GM18517 (cell line): Measurements from ENCODE around the gene RSBN1L.
"Not testable (repeated sequence)": the region's sequence is repeated elsewhere in the genome, so short reads cannot be mapped to it uniquely, and the experiment has no call there.

Source experiments
- ATAC-seq: cut with Tn5 transposase; IDR thresholded peaks from one replicate; pipeline ENCODE4 v1.9.1; 2021; ENCODE audit warnings: mild to moderate bottlenecking, moderate library complexity; ENCODE audit not compliant: unreplicated experiment

Gene RSBN1L

DNA sequence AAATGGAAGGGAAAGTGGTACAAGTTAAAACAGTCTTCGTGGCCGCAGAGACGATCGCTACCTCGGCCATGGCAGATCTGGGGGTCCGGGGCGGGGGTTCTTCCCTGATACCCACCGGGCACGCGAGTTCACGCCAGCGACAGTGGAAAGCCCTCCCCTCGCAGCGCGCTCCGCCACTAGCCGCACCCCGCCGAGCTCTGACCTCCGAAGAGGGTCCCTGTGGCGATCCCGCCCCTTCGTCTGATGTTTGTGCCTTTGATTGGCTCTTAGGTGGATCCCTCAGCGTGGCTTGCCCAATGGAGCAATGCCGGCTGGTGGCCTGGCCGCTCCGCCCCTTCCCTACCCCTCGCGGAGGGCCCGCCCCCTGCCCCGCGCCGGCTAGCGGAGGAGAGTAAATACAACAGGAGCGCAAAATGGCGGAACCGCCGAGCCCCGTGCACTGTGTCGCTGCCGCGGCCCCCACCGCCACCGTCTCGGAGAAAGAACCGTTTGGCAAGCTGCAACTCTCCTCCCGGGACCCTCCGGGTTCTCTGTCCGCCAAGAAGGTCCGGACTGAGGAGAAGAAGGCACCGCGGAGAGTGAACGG is at the start of gene RSBN1L:
Gene RSBN1L, plus strand, starts transcription at position 403 of the 586 bp plus-strand sequence. Its CDS starts 11 bp downstream, at position 414.
- ATAC-seq, result peak; percentile 93

DNA sequence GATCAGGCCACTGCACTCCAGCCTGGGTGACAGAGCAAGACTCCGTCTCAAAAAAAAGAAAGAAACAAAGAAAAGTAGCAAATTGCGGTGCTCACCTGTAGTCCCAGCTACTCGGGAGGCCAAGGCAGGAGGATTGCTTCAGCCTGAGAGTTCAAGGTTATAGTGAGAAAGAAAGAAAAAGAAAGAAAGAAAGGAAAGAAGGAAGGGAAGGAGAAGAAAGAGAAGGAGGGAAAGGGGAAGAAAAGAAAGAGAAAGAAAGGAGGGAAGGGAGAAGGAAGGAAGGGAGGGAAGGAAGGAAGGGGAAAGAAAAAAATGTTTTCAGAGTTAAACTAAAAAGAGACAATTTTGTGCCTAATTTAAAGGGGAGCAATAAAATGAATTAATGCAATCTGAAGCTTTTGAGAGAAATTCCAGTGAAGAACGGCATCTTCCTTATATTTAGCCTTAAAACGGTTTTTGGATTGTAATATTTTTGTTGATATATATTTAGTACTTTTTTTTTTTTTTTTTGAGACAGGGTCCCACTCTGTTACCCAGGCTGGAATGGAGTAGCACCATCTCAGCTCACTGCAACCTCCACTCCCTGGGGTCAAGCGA is 47.4 kb upstream of the RSBN1L start:
- ATAC-seq, result no peak

DNA sequence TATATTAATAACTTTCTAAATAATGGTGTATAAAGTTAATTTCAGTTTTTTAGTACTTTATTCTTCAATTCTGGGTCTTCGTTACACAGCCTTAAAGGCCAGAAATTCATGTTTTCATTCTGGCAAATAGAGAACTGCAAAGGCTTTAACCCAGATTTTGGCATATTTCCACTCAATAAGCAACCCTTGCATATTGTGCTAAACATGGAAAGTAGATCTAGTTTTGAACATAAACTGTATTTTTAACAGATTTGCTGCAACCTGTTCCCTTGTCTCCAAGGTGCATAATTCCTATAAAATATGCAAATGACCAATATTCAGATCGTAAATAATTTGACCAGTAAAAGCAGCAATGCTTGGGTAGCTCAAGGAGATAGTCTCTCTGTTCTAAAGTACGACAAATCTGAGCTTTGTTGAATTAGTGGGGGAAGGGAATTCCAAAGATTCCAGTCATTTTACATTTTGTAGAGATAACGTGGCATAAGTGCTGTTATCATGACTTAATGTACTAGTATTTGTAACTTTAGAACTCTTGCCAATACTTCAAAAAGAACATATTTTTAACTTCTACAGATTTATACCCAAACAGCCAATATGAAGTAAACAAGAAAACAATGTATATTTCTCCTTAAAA is 46.4 kb upstream of the RSBN1L start:
- no peak for ATAC-seq

DNA sequence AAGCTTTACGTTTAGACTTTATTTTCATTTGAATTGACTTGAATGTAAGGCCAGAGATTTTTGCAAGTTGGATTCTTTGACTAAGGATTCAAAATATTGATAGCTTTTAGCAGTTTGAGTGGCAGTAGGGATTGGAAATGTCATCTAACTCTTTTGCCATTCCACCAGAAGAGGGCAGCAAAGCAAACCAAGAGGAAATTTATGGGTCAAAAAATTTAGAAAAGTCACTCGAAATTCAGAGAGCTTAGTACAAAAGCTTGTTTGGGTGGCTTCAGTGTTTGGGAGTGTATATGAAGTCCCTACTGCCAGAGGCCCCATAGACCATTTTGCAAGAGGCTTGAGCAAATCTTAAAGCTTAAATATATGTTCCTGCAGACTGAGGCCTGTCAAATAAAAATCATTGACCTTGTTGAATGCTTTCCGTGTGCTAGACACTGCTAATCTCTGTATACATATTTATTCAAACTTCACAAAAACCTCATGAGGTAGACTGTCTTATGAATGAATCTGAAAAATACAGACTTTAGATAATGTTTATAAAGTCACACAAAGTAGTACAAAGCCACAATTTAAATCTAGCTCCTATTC is 44.6 kb upstream of the RSBN1L start:
- ATAC-seq, result no peak

DNA sequence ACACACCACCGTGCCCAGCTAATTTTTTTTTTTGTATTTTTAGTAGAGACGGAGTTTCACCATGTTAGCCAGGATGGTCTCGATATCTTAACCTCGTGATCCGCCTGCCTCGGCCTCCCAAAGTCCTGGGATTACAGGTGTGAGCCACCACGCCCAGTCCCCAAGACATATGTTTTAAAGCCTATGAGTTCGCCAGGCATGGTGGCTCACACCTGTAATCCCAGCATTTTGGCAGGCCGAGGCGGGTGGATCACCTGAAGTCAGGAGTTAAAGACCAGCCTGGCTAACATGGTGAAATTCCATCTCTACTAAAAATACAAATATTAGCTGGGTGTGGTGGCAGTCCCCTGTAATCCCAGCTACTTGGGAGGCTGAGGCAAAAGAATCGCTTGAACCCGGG is 43.4 kb upstream of the RSBN1L start:
- ATAC-seq, result not testable (repeated sequence)

DNA sequence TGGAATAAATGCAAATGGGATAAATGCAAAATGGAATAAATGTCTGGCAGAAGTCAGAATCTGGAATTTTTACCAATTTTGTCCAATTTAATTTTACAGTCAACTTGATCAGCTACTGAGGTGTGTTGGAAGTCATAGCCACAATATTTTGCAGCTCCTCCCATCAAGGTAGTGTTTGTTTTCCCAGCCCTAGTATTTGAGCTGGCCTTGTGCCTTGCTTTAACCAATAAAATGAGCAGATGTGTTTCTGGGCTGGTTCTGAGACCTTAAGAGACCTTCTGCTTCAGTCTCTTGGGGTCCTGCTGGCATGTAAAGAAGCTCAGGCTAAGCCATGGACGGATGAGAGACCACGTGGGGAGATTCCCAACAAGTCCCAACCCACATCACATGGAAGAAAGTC is 42.7 kb upstream of the RSBN1L start:
- ATAC-seq, result no peak

DNA sequence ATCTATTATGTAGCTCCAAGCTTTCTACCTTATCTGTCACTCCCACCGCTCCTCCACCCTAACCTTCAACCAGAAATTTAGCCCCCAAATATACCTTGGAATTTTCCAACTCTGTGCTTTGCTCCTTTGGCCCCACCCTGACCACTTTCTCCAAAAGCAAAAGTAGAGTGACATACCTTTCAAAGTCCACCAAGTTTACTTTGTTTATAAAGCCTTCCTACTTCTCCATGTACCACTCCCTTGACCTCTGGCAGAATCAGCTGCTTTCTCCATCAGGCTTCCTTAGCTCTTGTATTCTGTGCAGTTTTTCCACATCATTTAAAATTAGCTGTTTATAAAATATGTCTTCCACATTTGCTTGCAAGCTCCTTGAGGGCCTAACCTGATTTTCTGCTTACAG is 40.9 kb upstream of the RSBN1L start:
- no peak for ATAC-seq

DNA sequence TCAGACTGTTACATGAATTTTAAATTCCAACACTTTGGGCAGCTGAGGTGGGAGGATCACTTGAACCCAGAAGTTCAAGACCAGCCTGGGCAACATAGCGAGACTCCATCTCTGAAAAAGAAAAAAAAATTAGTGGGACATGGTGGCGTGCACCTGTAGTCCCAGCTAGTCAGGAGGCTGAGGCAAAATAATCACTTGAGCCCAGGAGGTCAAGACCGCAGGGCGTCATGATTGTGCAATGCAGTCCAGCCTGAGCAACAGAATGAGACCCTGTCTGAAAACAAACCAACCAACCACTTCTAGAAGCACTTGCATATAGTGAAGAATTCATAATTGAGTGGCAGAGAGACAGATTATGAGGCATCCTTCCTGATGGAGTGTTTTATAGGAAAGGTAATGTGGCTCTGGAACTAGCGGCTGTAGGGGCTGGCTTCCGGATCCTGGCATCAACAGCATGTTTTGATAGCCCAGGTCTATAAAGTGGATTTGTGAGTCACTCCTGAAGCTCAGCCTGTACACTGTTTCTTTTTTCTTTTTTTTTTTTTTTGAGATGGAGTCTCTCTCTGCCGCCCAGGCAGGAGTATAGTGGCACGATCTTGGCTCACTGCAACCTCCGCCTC is 40.3 kb upstream of the RSBN1L start:
- no peak for ATAC-seq

DNA sequence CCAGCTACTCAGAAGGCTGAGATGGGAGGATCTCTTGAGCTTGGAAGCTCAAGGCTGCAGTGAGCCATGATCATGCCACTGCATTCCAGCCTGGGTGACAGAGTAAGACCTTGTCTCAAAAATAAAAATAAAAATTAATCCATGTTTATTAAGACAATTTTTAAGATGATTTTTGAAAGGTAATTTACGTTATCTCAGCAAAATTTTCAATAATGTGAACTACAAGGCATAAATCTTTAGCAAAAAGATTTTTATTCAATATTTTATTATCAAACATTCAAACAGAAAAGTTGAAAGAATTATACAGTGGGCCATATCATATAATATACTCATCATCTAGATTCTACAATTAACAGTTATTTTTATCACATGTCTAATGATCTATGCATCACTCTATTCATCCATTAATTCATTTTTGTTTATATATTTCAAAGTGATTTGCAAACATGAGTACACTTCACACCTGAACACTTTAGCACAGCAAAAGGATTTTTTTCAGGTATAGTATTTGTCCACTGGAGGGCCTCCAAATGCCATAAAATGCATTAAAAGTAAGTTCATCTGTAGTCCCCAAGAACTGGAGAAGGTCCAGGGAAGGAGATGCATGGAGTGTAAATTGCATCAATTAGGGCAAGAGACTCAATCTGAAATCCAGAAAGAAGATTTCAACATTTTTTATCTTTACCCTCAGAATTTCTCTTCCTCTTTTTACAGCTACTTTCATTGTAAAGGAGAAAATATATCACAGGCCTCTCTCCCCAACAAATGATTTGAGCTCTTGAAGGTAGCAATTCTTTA is 38.6 kb upstream of the RSBN1L start:
- ATAC-seq, result peak; percentile 80

DNA sequence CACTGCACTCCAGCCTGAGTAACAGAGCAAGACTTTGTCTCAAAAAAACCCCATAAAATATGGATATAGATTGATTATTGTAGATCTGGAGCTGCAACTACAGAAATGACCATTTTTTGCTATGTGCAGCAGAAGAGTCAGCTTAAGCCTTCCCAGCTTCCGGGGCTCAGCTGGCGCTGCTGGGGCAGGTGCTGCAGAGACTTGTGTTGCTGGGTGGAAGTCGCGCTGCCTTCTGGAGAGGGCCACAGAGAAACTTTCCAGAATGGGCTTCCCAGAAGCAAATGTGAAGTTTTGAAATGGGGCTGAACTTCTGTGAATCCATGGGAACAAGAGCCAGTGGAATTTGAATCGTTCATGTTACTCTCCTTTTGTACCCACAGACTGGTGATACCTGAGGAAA is 37.3 kb upstream of the RSBN1L start:
- ATAC-seq, result no peak

DNA sequence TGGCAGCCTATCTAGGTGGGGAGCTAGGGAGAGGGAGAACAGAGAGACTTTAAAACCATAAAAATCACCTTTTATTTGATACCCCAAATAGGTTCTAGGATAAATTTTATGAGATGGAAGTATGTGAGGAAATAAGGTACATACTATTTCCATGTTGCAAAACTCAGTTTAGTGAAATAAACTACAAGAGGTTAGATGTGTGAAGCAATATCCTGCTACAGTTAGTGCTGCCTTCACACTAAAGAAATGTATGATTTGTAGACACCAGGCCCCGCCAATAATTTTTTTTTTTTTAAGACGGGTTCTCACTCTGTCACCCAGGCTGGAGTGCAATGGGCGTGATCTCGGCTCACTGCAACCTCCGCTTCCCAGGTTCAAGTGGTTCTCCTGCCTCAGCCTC is 34.4 kb upstream of the RSBN1L start:
- ATAC-seq, result no peak

DNA sequence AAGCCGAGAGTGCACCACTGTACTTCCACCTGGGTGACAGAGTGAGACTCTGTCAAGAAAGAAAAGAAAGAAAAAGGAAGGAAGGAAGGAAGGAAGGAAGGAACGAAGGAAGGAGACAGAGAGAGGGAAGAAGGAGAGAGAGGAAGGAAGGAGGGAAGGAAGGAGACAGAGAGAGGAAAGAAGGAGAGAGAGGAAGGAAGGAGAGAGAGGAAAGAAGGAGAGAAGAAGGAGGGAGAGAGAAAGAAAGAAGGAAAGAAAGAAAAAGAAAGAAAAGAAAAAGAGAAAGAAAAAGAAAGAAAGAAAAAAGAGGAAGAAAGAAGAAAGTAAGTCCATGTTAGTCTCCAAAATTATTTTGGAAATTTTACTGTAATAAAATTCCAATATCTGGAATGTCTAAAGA is 33.4 kb upstream of the RSBN1L start:
- no peak for ATAC-seq

DNA sequence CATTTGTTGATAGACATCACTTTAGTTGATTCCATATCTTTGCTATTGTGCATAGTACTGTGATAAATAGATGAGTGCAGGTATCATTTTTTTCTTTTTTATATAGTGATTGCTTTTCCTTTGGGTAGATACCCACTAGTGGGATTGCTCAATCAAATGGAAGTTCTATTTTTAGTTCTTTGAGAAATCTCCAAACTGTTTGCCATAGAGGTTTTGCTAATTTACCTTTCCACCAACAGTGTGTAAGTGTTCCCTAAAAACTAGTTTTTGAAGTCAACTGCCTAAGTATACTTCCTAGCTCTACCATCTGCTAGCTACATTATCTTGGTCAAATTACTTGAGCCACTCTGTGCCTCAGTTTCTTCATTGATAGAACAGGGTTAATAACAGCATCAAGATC is 31.5 kb upstream of the RSBN1L start:
- no peak for ATAC-seq

DNA sequence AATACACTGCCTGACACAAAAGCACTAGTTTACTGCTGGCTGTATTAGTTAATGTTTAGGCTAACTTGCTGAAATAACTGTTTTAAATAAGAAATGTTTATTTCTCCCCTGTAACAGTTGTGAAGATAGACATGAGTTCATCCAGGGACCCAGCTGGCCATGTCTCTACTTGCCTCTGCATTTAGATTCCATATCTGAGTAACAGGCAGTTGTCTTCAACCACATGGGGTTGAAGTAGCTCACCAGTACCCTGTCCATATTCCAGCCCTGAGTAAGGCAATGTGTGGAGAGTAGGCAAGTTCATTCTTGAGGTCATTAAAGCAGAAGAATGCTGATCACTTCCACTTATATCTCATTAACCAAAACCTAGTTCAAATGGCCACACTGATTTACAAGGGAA is 31.1 kb upstream of the RSBN1L start:
- ATAC-seq, result no peak

DNA sequence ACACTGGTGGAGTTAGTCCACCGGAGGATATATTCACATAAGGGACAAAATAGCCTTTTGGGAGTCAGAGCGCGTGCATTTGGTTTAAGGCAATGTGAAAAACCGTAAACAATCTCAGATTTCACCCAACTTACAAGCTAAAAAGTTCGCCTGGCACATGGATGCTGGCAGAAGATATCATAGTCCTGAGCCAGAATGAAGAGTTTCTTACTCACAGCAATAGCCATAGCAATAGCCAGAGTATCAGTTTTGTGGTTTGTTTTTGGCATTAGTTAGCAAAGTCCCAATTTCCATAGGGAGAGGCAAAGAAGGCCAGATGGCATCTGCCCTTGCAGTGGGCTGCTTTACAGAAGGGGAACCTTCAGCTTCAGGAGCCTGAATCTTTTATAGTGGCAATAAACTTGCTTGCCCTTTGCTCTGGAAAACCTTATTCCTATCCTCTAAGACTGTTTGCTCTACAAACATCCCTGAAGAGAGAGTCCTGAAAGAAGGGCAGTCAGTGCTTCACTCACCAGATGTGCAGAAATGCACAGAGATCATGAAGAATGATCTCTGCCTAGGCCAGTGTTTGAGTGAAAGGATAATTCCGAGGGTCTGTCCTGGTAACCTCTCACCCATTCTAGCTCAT is 28.7 kb upstream of the RSBN1L start:
- no peak for ATAC-seq

DNA sequence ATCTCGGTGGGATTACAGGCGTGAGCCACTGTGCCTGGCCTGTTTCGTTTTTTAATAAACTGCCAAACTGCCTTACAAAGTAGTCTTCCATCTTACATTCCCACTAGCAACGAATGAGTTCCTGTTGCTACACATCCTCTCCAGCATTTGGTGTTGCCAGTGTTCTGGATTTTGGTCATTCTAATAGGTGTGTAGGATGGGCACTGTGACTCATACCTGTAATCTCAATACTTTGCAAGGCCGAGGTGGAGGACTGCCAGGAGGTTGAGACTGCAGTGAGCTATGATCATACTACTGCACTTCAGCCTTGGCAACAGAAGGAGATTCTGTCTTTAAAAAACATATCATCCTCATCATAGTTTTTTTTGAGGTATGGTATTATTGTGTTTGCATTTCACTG is 21.4 kb upstream of the RSBN1L start:
- ATAC-seq, result no peak

DNA sequence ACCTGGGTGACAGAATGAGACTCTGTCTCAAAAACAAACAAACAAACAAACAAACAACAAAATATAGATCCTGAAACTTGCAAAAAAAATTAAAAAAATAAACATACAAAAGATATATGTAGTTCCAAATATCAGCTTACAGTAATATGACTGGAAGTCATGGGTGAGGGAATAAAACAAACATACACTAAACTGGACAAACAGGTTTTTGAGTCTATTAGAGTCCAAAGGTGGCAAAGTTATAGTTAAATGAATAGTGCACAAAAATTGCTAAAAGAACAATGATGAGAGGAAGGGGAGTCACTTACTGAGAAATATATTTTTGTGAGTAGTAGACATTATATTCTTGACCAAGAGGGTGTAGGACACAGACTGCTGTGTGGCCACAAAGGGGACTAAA is 16.7 kb upstream of the RSBN1L start:
- no peak for ATAC-seq

DNA sequence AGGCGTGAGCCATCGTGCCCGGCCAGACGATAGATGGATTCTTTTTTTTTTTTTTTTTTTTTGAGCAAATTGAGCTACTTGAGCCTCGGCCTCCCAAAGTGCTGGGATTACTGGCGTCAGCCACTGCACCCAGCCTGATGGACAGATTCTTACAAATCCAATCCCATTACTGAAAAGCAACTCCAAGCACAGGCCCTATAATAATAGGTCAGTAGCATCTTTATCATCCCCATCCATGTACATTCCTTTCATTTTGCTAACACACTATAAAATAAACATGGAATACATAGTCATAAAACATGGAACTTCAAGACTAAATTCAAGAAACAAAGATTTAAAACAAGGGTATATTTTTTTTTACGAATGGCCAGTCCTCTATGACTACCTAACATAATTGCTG is 16.0 kb upstream of the RSBN1L start:
- no peak for ATAC-seq

DNA sequence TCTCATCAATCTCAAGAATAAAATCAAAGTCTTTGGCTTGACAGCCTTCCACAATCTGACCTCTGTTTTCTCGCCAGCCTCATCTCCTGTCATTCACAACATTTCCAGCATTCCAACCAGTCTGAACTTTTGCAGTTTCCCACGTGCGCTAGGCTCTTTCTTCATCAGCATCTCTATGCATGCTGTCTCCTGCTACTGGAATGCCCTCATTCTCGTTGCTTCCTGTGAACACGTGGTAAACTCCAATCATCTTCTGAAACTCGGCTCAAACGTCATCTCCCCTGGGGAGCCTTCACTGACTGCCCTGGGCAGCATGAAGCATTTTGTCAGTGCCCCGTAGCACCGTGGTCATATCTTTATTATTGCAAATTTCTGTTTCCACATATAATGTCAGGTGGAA is 12.2 kb upstream of the RSBN1L start:
- ATAC-seq, result no peak

DNA sequence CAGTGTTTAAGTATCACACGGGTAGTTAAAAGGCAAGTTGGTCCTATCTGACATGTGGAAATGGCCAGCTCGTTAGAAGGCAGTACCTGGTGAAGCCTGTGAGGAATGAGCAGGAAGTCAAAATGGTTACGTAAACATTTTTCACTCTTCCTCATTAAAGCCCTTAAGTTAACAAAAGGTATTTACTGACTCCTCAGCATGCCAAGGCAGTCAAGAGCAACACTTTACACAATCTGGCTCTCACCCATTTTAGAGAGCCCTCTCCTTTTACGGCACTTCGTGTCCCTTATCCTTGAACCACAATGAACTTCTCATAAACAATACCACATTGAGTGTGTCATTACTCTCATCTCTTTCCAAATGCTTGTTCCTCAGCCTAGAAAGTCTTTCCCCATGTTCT is 11.0 kb upstream of the RSBN1L start:
- no peak for ATAC-seq
